Left kidney (tissue), 2 donors: ENCODE data around the gene GP5. TPM values are rescaled to one million over a fixed set of nuclear protein-coding genes. Genes with fewer than 3 reads are reported as not detected.

Experiments used
- DNase-seq: peaks from one replicate; pipeline ENCODE4 v3.0.0-alpha.2; 2013
- polyA plus RNA-seq: library from polyadenylated mRNA; unstranded; fragments of 120-200 nt; gene quantifications from one replicate; pipeline ENCODE4 v1.2.1, GENCODE V29; 2013; ENCODE audit not compliant: insufficient read length

Gene GP5
- polyA plus RNA-seq, 1 donor: 0.40 TPM

- DNase-seq: no peak
These were observed 2.0 kb downstream of the GP5 start for GRCh38 chr3:194396859-194397756.

- DNase-seq: no peak
These were observed 2.6 kb downstream of the GP5 start for GRCh38 chr3:194396539-194396858.

DNA sequence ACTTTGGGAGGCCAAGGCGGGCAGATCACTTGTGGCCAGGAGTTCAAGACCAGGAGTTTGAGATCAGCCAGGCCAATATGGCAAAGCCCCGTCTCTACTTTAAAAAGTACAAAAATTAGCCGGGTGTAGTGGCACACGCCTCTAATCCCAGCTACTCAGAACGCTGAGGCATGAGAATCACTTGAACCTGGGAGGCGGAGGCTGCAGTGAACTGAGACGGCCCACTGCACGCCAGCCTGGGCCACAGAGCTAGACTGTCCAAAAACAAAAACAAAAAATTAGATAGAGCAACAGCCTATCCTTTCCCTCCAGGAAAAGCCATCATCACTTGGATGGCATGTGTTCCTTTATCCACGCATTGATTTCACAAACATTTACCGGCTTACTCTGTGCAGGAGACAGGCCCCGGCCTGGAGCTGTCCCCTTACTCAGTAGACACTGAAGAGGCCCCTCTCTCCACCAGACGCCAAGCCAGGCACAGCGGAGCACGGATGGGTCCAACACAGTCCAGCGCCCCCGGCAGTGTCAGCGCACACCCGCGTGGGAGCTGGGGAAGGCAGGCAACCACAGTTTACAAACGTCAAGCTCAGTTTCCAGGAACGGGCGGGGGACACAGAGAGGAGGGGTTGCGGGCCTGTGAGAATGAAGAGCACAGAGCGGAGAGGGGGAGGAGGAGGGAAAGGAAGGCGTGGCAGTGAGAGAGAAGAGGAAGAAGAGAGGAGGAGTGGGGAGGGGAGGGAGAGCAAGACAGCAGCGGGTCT lies 3.1 kb downstream of the GP5 start:
- DNase-seq: peak; percentile 70

- no peak for DNase-seq
These were observed 3.9 kb downstream of the GP5 start for GRCh38 chr3:194395212-194395611.

DNA sequence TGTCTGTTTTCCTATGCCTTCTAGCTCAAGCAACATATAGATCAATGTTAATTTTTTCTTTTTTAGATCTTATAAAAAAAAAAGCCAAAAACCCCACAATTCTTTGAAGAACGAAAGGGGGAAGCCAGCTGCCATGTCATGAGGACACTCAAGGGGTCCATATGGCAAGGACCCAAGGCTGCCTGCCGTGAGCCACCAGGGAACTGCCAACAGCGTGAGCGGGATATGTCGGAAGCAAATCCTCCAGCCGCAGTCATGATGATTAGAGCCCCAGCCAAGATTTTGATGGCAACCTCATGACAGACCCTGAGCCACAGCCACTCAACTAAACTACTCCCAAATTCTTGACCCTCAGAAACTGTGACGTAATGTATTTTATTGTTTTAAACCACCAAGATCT lies 6.5 kb downstream of the GP5 start:
- DNase-seq: no peak

DNA sequence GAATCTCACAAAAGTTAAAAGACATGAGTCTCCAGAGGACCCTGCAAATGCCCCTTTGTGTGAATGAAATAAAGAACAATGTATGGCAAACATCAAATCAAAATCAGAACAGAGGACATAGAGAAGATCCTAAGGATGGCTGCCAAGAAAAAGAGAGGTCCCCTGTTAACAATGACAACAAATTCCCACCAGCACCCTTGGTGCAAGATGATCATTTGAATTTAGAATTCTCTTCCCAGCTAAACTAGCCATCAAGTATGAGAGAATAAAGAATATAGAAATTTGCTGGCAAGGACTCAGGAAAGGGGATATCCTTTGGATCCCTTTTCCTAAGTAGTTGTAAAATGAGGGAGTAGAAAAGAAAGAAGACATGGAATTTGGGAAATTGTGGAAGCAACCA lies 8.2 kb downstream of the GP5 start:
- DNase-seq: no peak

DNA sequence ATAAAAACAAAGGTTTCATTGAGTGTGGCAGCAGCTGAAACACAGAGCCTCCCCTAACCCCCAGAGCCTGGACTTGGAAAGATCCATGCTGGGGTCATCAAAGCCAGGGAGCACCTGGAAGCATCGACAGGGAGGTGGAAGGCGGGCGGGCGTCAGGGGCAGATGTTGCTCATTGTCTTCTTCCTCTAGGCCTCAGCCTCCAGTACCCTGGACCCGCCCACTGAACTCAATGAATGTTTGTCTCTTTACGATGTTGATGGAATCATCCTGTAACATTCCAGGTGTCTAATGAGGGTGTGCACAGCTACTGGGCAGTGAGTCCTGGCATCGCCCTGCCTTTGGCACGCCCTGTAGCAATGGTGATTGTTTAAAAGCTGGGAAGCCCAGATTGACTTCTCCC lies 9.8 kb downstream of the GP5 start:
- DNase-seq: no peak

GRCh38 chr3:194387926-194388418 lies 11.1 kb downstream of the GP5 start:
- DNase-seq: no peak

DNA sequence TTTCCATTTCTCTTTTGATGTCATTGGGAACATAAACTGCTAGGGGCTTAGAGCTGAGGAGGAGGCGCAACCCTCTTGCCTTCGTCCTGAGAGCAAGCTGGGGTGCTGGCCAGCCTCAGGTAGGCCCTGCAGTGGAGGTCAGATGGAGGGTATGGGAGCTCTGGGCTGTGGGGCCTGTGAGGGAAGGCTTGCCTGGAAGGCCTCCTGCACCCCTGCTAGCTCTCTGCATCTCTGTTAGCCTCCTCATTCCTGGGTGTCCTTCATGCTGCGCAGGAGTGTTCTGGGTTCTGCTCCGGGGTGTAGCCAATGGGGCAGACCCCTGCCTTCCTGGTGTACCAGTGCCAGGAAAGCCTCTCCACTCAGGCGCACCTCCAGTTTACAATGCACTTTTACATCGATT lies 11.8 kb downstream of the GP5 start:
- no peak for DNase-seq

DNA sequence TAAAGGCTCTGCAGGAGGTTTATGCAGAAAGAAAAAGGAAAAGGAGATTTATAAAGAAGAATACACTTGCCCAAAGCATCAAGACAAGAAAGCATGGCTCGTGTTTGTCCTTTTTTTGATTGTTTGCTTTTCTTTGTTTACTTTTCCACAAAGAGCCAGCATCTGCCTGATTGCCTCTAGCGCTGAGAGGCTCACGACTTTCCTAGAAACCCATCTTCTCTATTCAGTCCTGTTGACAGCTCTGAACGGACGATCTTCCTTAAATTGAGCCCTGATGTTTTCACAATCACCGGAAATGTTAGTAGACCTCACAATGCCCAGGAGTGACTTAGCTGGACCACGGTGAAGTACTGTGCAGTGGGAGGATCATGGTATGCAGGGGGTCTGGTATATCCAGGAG lies 12.4 kb downstream of the GP5 start:
- DNase-seq: no peak

- DNase-seq: no peak
These were observed 13.0 kb downstream of the GP5 start for GRCh38 chr3:194386066-194386465.

GRCh38 chr3:194384569-194385001 lies 14.5 kb downstream of the GP5 start:
- no peak for DNase-seq

- no peak for DNase-seq
These were observed 14.9 kb downstream of the GP5 start for GRCh38 chr3:194384156-194384555.

GRCh38 chr3:194383276-194383940 lies 15.7 kb downstream of the GP5 start:
- DNase-seq: no peak

DNA sequence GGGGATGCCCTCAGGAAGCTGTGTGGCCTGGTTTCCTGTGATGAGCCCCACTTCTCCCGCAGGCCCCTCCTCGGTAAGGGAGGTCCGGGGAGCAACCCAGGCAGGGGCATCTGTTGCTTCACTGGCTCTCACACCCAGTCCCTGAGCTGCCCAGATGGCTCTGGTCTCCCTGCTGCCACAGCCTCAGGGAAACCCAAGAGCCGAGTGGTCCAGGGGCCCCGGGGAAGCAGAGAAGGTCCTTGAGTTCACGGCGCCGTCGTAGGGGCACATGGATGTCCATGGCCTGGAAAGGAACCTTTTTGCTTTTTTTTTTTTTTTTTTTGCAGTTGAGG lies 16.2 kb downstream of the GP5 start:
- no peak for DNase-seq

DNA sequence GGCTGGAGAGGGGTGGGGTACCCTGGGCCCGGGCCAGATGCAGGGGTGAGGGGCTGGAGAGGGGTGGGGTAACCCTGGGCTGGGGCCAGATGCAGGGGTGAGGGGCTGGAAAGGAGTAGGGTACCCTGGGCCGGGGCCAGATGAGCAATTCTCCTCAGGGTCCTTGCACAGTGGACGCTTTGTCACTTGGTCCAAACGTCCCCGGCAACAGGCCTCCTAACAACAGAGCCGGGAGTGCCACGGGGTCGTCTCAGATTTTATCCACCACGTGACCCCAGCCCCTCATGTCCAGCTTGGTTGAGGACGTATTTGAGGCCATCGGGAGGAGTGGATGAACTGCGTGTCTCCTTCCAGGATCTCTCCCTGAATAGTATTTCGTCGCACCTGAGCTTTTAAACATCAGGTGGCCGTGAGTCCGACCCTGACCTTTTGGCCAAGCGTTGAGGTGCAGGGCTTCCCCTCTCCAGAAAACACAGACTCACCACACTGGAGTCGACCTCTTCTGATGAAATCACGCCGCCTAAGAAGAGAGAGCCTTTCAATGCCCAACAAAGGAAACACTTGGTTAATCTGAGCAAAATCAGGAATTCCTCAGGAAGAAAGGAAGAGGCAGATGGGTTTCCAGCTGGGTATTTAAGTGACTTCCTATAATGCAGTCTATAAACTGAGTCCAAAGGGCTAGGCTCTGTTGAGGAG lies 16.7 kb downstream of the GP5 start:
- DNase-seq: no peak

- no peak for DNase-seq
These were observed 17.6 kb downstream of the GP5 start for GRCh38 chr3:194381460-194381875.

DNA sequence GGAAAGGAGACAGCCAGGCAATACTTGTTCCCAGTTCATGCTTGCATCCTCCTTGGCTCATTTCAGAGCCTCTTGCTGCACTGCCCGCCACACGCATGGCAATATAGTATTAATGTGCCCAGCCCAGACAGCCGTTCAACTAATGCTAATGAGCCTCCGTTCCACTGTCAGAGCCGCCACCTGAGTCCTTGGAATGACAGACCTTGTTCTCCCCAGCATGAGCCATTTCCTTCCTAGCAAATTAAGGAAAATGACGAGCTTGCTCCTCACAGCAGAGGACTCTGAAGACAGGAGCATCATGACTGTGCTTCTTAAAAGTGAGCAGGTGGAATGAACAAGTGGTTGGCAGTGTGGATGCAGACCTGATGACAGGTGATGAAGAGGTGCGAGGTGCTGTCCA lies 18.7 kb downstream of the GP5 start:
- DNase-seq: no peak

DNA sequence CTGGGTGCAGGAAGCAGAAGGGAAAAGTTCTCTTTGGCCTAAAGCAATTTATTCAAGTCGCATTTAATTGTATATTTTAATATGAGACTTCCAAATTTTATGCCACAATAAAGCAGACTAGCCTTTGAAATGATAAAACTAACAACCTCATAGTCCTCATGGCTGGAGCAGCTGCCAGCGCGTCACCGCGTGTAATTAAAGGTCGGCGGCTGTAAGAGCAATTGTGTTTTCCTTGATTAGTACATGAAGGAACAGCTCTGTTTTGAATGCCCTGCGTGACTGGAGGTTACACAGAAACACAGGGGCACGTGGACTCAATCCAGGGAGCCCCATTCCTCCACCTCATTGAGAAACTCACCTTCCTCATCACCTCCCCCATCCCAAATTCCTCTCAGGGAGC lies 19.4 kb downstream of the GP5 start:
- no peak for DNase-seq

GRCh38 chr3:194379231-194379630 lies 19.8 kb downstream of the GP5 start:
- DNase-seq: no peak

- DNase-seq: no peak
These were observed 21.4 kb downstream of the GP5 start for GRCh38 chr3:194377708-194378107.

- DNase-seq: no peak
These were observed 22.9 kb downstream of the GP5 start for GRCh38 chr3:194376241-194376560.
